AG09309 (cell line): ENCODE data around the gene ST3GAL3.

ENCODE experiments used
- DNase-seq: peaks from one replicate; pipeline ENCODE4 v3.0.0-alpha.2; 2010; ENCODE audit warnings: low read depth
- H3K4me3 ChIP-seq: 2 replicates; pipeline ENCODE4 v1.5.1; 2011; ENCODE audit warnings: mild to moderate bottlenecking, low read depth, low read length, moderate library complexity; ENCODE audit not compliant: control insufficient read depth
- CTCF ChIP-seq: IDR thresholded peaks from 2 replicates; pipeline ENCODE4 v1.5.1; 2011; ENCODE audit warnings: mild to moderate bottlenecking, low read depth, low read length, inconsistent platforms; ENCODE audit not compliant: insufficient read depth, control insufficient read depth; ENCODE audit errors: missing control alignments

The ST3GAL3 gene

GRCh38 chr1:43880604-43881003 lies 173.3 kb downstream of the ST3GAL3 start:
- no peak overlapping the region for H3K4me3 ChIP-seq
- TF ChIP-seq CTCF: no peak
- DNase-seq: no peak

GRCh38 chr1:43881415-43881814 lies 174.1 kb downstream of the ST3GAL3 start:
- H3K4me3 ChIP-seq: no peak overlapping the region
- TF ChIP-seq CTCF: no peak
- DNase-seq: no peak

- H3K4me3 ChIP-seq: no peak overlapping the region
- no peak for DNase-seq
- no peak for TF ChIP-seq CTCF
These were observed 175.4 kb downstream of the ST3GAL3 start for GRCh38 chr1:43882763-43883162.

- no peak for TF ChIP-seq CTCF
- no peak for DNase-seq
- H3K4me3 ChIP-seq: no peak overlapping the region
These were observed 176.0 kb downstream of the ST3GAL3 start for GRCh38 chr1:43883321-43883720.

- no peak for TF ChIP-seq CTCF
- no peak for DNase-seq
- H3K4me3 ChIP-seq: no peak overlapping the region
These were observed 178.0 kb downstream of the ST3GAL3 start for GRCh38 chr1:43885279-43885801.

DNA sequence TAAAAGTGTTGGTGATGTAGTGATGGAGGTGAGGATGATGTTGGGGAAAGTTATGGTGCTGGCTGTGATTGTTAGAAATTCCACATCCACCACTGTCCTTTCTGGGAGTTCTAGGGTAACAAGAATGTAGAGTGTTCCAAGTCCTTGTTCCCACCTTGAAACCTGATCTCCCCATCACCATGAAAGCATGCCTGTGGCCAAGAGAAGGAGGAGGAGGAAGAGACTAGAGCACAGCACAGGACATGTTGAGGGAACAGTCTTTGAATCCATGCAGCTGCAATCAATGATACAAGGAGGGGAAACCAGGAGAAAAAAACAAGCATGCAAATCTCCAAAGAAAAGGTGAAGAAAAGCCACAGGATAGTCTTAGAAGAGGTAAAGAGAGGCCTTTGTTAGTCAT lies 180.4 kb downstream of the ST3GAL3 start:
- DNase-seq: no peak
- H3K4me3 ChIP-seq: no peak overlapping the region
- no peak for TF ChIP-seq CTCF

DNA sequence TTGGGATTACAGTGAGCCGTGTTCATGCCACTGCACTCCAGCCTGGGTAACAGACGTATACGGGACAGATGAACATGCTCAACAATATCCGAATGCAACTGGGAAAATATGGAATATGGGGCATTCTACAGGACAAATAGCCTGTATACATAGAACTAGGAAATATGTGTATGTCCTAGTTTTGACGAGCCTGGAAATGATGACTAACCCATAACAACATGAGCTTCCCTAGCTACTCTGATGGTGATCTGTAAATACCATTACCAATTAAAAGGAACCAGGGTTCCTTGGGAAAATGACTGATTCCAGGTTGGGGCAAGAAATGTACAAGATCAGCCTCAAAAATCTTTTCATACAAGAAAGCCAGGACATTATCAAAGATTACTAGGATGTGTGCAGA lies 183.5 kb downstream of the ST3GAL3 start:
- TF ChIP-seq CTCF: no peak
- H3K4me3 ChIP-seq: no peak overlapping the region
- no peak for DNase-seq
